Liver (tissue), 9 donors: ENCODE data around the gene ZNF80. TPM values are rescaled to one million over a fixed set of nuclear protein-coding genes. Genes with fewer than 3 reads are reported as not detected.

ENCODE experiments used
- DNase-seq: peaks from one replicate; pipeline ENCODE4 v3.0.0-alpha.2; 2017; ENCODE audit warnings: low spot score
- H3K27ac ChIP-seq, 2 donors: one replicate each; pipeline ENCODE4 v1.7.0; 2013; ENCODE audit warnings: inconsistent platforms in 2 of 2, low read length in 2 of 2, control low read depth in 1 of 2, low read depth in 1 of 2, mild to moderate bottlenecking in 1 of 2
- H3K27me3 ChIP-seq, 4 donors: one replicate each; pipeline versions ENCODE4 v1.6.1 to v1.7.0; 2013; ENCODE audit warnings: low read length in 3 of 4, inconsistent platforms in 1 of 4, mild to moderate bottlenecking in 1 of 4, moderate library complexity in 1 of 4; ENCODE audit not compliant: control insufficient read depth in 4 of 4, insufficient read depth in 4 of 4
- H3K36me3 ChIP-seq, 4 donors: one replicate each; pipeline versions ENCODE4 v1.6.1 to v1.7.0; 2013; ENCODE audit warnings: low read length in 3 of 4, mild to moderate bottlenecking in 3 of 4, low read depth in 1 of 4, moderate library complexity in 1 of 4; ENCODE audit not compliant: control insufficient read depth in 4 of 4, insufficient read depth in 3 of 4
- H3K4me1 ChIP-seq, 4 donors: one replicate each; pipeline versions ENCODE4 v1.6.1 to v1.7.0; 2013; ENCODE audit warnings: low read length in 3 of 4, mild to moderate bottlenecking in 3 of 4, moderate library complexity in 1 of 4; ENCODE audit not compliant: control insufficient read depth in 4 of 4, insufficient read depth in 4 of 4
- H3K4me3 ChIP-seq, 3 donors: one replicate each; pipeline versions ENCODE4 v1.6.1 to v1.7.0; 2013; ENCODE audit warnings: low read length in 3 of 3, control low read depth in 1 of 3, low read depth in 1 of 3, mild to moderate bottlenecking in 1 of 3
- H3K9ac ChIP-seq, 2 donors: one replicate each; pipeline ENCODE4 v1.7.0; 2013; ENCODE audit warnings: low read length in 2 of 2, mild to moderate bottlenecking in 2 of 2, moderate library complexity in 2 of 2, control low read depth in 1 of 2, low read depth in 1 of 2
- H3K9me3 ChIP-seq, 4 donors: one replicate each; pipeline versions ENCODE4 v1.6.1 to v1.7.0; 2013; ENCODE audit warnings: low read length in 3 of 4; ENCODE audit not compliant: control insufficient read depth in 4 of 4
- ATF3 ChIP-seq: IDR thresholded peaks from 2 replicates; pipeline ENCODE4 v1.6.1; 2016; ENCODE audit warnings: antibody characterized with exemption
- CTCF ChIP-seq: fragments of 150-350 bp; IDR thresholded peaks from 2 replicates; pipeline ENCODE4 v1.5.1; 2017; ENCODE audit warnings: improper control_type of control experiment, low read depth, low read length; ENCODE audit not compliant: missing input control
- EGR1 ChIP-seq, 2 donors: IDR thresholded peaks; 2 replicates each; pipeline ENCODE4 v1.6.1; 2016 to 2018; ENCODE audit warnings: antibody characterized with exemption in 2 of 2, low read depth in 2 of 2
- FOXA1 ChIP-seq: IDR thresholded peaks from 2 replicates; pipeline ENCODE4 v1.6.1; 2016; ENCODE audit warnings: antibody characterized with exemption
- FOXA2 ChIP-seq: IDR thresholded peaks from 2 replicates; pipeline ENCODE4 v1.6.1; 2016; ENCODE audit warnings: antibody characterized with exemption
- GABPA ChIP-seq, 2 donors: IDR thresholded peaks in 1 of 2; conservative IDR thresholded peaks in 1 of 2; 2 replicates each; pipeline ENCODE4 v1.6.1; 2016; ENCODE audit warnings: antibody characterized with exemption in 2 of 2, mild to moderate bottlenecking in 1 of 2, moderate library complexity in 1 of 2
- HNF4A ChIP-seq, 2 donors: conservative IDR thresholded peaks; 2 replicates each; pipeline ENCODE4 v1.6.1; 2016; ENCODE audit warnings: antibody characterized with exemption in 2 of 2, mild to moderate bottlenecking in 2 of 2
- HNF4G ChIP-seq: IDR thresholded peaks from 2 replicates; pipeline ENCODE4 v1.6.1; 2016; ENCODE audit warnings: antibody characterized with exemption
- JUND ChIP-seq, 2 donors: IDR thresholded peaks; 2 replicates each; pipeline ENCODE4 v1.6.1; 2016; ENCODE audit warnings: antibody characterized with exemption in 2 of 2
- MAX ChIP-seq: IDR thresholded peaks from 2 replicates; pipeline ENCODE4 v1.6.1; 2016; ENCODE audit warnings: antibody characterized with exemption
- NR2F2 ChIP-seq: IDR thresholded peaks from 2 replicates; pipeline ENCODE4 v1.6.1; 2016; ENCODE audit warnings: antibody characterized with exemption
- RAD21 ChIP-seq, 2 donors: IDR thresholded peaks; 2 replicates each; pipeline ENCODE4 v1.6.1; 2016; ENCODE audit warnings: antibody characterized with exemption in 2 of 2, mild to moderate bottlenecking in 2 of 2
- REST ChIP-seq: IDR thresholded peaks from 2 replicates; pipeline ENCODE4 v1.6.1; 2016; ENCODE audit warnings: antibody characterized with exemption, mild to moderate bottlenecking
- RXRA ChIP-seq, 2 donors: IDR thresholded peaks; 2 replicates each; pipeline ENCODE4 v1.6.1; 2017 to 2018; ENCODE audit warnings: antibody characterized with exemption in 2 of 2, mild to moderate bottlenecking in 1 of 2
- SP1 ChIP-seq: IDR thresholded peaks from 2 replicates; pipeline ENCODE4 v1.6.1; 2018; ENCODE audit warnings: antibody characterized with exemption, mild to moderate bottlenecking
- TAF1 ChIP-seq: conservative IDR thresholded peaks from 2 replicates; pipeline ENCODE4 v1.6.1; 2016; ENCODE audit warnings: antibody characterized with exemption, mild to moderate bottlenecking
- YY1 ChIP-seq: IDR thresholded peaks from 2 replicates; pipeline ENCODE4 v1.6.1; 2016; ENCODE audit warnings: antibody characterized with exemption, mild to moderate bottlenecking
- ZBTB33 ChIP-seq: IDR thresholded peaks from 2 replicates; pipeline ENCODE4 v1.6.1; 2016; ENCODE audit warnings: antibody characterized with exemption
- WGBS: extraction: QIAGEN DNeasy Blood & Tissue Kit; methylation state at CpG from one replicate; pipeline ENCODE4 v1.1.7; 2013; 5-methylcytosine and 5-hydroxymethylcytosine counted together
- polyA plus RNA-seq, 2 donors: library from polyadenylated mRNA; stranded (reverse) in 1 of 2; unstranded in 1 of 2; fragments of 200-250 nt in 1 of 2; fragments of >200 nt in 1 of 2; fragmentation: Nextera tagmentation in 1 of 2; extraction: Ambion mirVana in 1 of 2; gene quantifications; one replicate each; pipeline versions ENCODE4 v1.2.1 to v1.2.3, GENCODE V29; 2013 to 2015
- total RNA-seq, 2 donors: library from RNA; depleted of rRNA; stranded (reverse); fragments of >200 nt; gene quantifications; one replicate each; pipeline ENCODE4 v1.2.3, GENCODE V29; 2014
- donor health status: healthy.
- donor health status: healthy.
- donor health status: healthy.
- donor health status: healthy.
- donor health status: healthy.

Gene ZNF80
- total and polyA plus RNA-seq, 4 donors: 0.06 TPM; not detected in 3

- H3K9me3 ChIP-seq: no peaks in the 10 kb centered on the region
- no peak overlapping the region for H3K4me3 ChIP-seq
- no peak overlapping the region for H3K27ac ChIP-seq
- H3K27me3 ChIP-seq: no peaks in the 10 kb centered on the region
- H3K9ac ChIP-seq: no peak overlapping the region
- DNase-seq: no peak
- no peaks in the 10 kb centered on the region for H3K4me1 ChIP-seq
- H3K36me3 ChIP-seq: no peaks in the 10 kb centered on the region
- no peak for TF ChIP-seq SP1
- WGBS: 83% methylated on average over 3 of the region's 3 CpGs
Measured at GRCh38 chr3:114234745-114235144, 2.6 kb downstream of the ZNF80 start.

GRCh38 chr3:114231616-114232015 is 5.8 kb downstream of the ZNF80 start:
- Histone ChIP-seq H3K27ac (no peak overlapping the region), H3K36me3 (no peaks in the 10 kb centered on the region), H3K9me3 (no peaks in the 10 kb centered on the region), H3K4me3 (no peak overlapping the region), H3K27me3 (no peaks in the 10 kb centered on the region), H3K9ac (no peak overlapping the region), H3K4me1 (no peaks in the 10 kb centered on the region)
- 80% methylated on average over 3 of the region's 3 CpGs for WGBS
- no peak for DNase-seq
- TF ChIP-seq ATF3 (no peak), RXRA (IDR thresholded peaks at IDR 0.05) (no peak)

- no peaks in the 10 kb centered on the region for H3K27me3 ChIP-seq
- no peak for DNase-seq
- peaks cover 4 to 13% (median 9%) of the 10 kb centered on the region in 4 donors for H3K9me3 ChIP-seq
- 96% methylated on average over 1 of the region's 1 CpG for WGBS
- H3K27ac ChIP-seq: no peak overlapping the region
- H3K36me3 ChIP-seq: no peaks in the 10 kb centered on the region
- H3K9ac ChIP-seq: no peak overlapping the region
- no peak for TF ChIP-seq JUND (IDR thresholded peaks at IDR 0.05)
- no peak for TF ChIP-seq HNF4A (conservative IDR thresholded peaks at IDR 0.05)
- no peak for TF ChIP-seq FOXA1
- TF ChIP-seq TAF1: no peak
- no peak for TF ChIP-seq RXRA (IDR thresholded peaks at IDR 0.05)
- TF ChIP-seq CTCF: no peak
- TF ChIP-seq ZBTB33: no peak
- TF ChIP-seq MAX: no peak
- no peak for TF ChIP-seq SP1
- no peak for TF ChIP-seq YY1
- TF ChIP-seq REST: no peak
- no peak for TF ChIP-seq RAD21 (IDR thresholded peaks at IDR 0.05)
- TF ChIP-seq NR2F2: no peak
- no peak for TF ChIP-seq GABPA (IDR thresholded peaks at IDR 0.05 in 1 of 2, conservative IDR thresholded peaks at IDR 0.05 in 1 of 2)
- no peak for TF ChIP-seq HNF4G
- TF ChIP-seq FOXA2: no peak
- TF ChIP-seq ATF3: no peak
- TF ChIP-seq EGR1 (IDR thresholded peaks at IDR 0.05; ENCODE audit: low read depth in 2 of 2): no peak
- no peak overlapping the region for H3K4me3 ChIP-seq
- H3K4me1 ChIP-seq: no peaks in the 10 kb centered on the region
Measured at GRCh38 chr3:114227076-114227475, 10.3 kb downstream of the ZNF80 start.
